GM23338 (cell line): ENCODE data around the gene TMEM119. TPM values are rescaled to one million over a fixed set of nuclear protein-coding genes. Genes with fewer than 3 reads are reported as not detected.

Experiments
- ATAC-seq: fragments of 200-7000 bp; cut with Tn5 transposase; 3 replicates; pipeline ENCODE4 v1.9.1; 2020
- DNase-seq: peaks from one replicate; pipeline ENCODE4 v3.0.0-alpha.2; 2015; ENCODE audit warnings: low spot score
- H2AFZ ChIP-seq: fragments of 200-600 bp; sonication (generic); 2 replicates; pipeline ENCODE4 v1.8.0; 2016; ENCODE audit warnings: antibody characterized with exemption, mild to moderate bottlenecking, moderate library complexity
- H3F3A ChIP-seq: fragments of 200-600 bp; sonication (generic); replicated peaks from 2 replicates; pipeline ENCODE4 v1.8.0; 2017; ENCODE audit warnings: antibody characterized with exemption, mixed run types, low read depth
- H3K27ac ChIP-seq: fragments of 200-600 bp; sonication (generic); 2 replicates; pipeline ENCODE4 v1.6.1; 2016; ENCODE audit warnings: low read depth
- H3K27me3 ChIP-seq: fragments of 200-600 bp; sonication (generic); 2 replicates; pipeline ENCODE4 v1.8.0; 2016; ENCODE audit warnings: mild to moderate bottlenecking, mixed run types, moderate library complexity; ENCODE audit not compliant: insufficient read depth
- H3K36me3 ChIP-seq: fragments of 200-600 bp; sonication (generic); 2 replicates; pipeline ENCODE4 v1.8.0; 2016; ENCODE audit warnings: mild to moderate bottlenecking; ENCODE audit not compliant: insufficient read depth
- H3K4me1 ChIP-seq: fragments of 200-600 bp; sonication (generic); 2 replicates; pipeline ENCODE4 v1.8.0; 2016; ENCODE audit warnings: mild to moderate bottlenecking, moderate library complexity; ENCODE audit not compliant: insufficient read depth
- H3K4me2 ChIP-seq: fragments of 200-600 bp; sonication (generic); 2 replicates; pipeline ENCODE4 v1.7.1; 2017; ENCODE audit warnings: mixed run types
- H3K4me3 ChIP-seq: fragments of 200-600 bp; sonication (generic); 2 replicates; pipeline ENCODE4 v1.6.1; 2016; ENCODE audit warnings: mixed run types
- H3K79me2 ChIP-seq: fragments of 200-600 bp; sonication (generic); replicated peaks from 2 replicates; pipeline ENCODE4 v1.8.0; 2017; ENCODE audit warnings: mild to moderate bottlenecking; ENCODE audit not compliant: insufficient read depth
- H3K9me2 ChIP-seq: fragments of 200-600 bp; sonication (generic); 2 replicates; pipeline ENCODE4 v1.8.0; 2017; ENCODE audit not compliant: insufficient read depth
- H4K20me1 ChIP-seq: fragments of 200-600 bp; sonication (generic); replicated peaks from 2 replicates; pipeline ENCODE4 v1.8.0; 2017; ENCODE audit warnings: mild to moderate bottlenecking; ENCODE audit not compliant: insufficient read depth
- H3K27ac Mint-ChIP-seq: 2 replicates; pipeline ENCODE4 v1.8.0; 2020; ENCODE audit warnings: inconsistent platforms, mild to moderate bottlenecking, moderate library complexity, mixed read lengths
- H3K27me3 Mint-ChIP-seq: 3 replicates; pipeline ENCODE4 v1.8.0; 2022; ENCODE audit warnings: low read depth, mild to moderate bottlenecking, moderate library complexity, mixed read lengths, inconsistent platforms; ENCODE audit not compliant: insufficient read depth, poor library complexity
- H3K36me3 Mint-ChIP-seq: 3 replicates; pipeline ENCODE4 v1.8.0; 2021; ENCODE audit warnings: low read depth, mild to moderate bottlenecking, inconsistent platforms, moderate library complexity, mixed read lengths
- H3K4me1 Mint-ChIP-seq: 3 replicates; pipeline ENCODE4 v1.8.0; 2020; ENCODE audit warnings: mild to moderate bottlenecking, inconsistent platforms, mixed read lengths
- H3K4me3 Mint-ChIP-seq: 3 replicates; pipeline ENCODE4 v1.8.0; 2021; ENCODE audit warnings: moderate library complexity, mild to moderate bottlenecking, inconsistent platforms, mixed read lengths
- H3K9me3 Mint-ChIP-seq: 3 replicates; pipeline ENCODE4 v1.8.0; 2020; ENCODE audit warnings: moderate library complexity, mild to moderate bottlenecking, inconsistent platforms, mixed read lengths
- CREB1 ChIP-seq: fragments of 250-450 bp; sonication (Bioruptor Pico); IDR thresholded peaks from 2 replicates; pipeline ENCODE4 v1.5.0; 2020; ENCODE audit warnings: low read depth, mild to moderate bottlenecking, moderate library complexity
- CTCF ChIP-seq, 2 experiments: fragments of 200-600 bp in 1 of 2; sonication (generic) in 1 of 2; conservative IDR thresholded peaks; 2 replicates each; pipeline versions ENCODE4 v1.5.1 to v1.6.1; 2016 to 2017; ENCODE audit warnings: antibody characterized with exemption in 2 of 2, low read depth in 2 of 2, mild to moderate bottlenecking in 2 of 2, moderate library complexity in 1 of 2
- EZH2phosphoT487 ChIP-seq: fragments of 200-600 bp; sonication (generic); IDR thresholded peaks from one replicate; pipeline ENCODE4 v1.8.1; 2018; ENCODE audit warnings: antibody characterized with exemption; ENCODE audit not compliant: unreplicated experiment
- JUNB ChIP-seq: IDR thresholded peaks from one replicate; pipeline ENCODE4 v1.6.1; 2016; ENCODE audit warnings: antibody characterized with exemption; ENCODE audit not compliant: unreplicated experiment
- POLR2AphosphoS5 ChIP-seq: IDR thresholded peaks from 2 replicates; pipeline ENCODE4 v1.6.1; 2016; ENCODE audit warnings: antibody characterized with exemption, low read depth
- REST ChIP-seq: IDR thresholded peaks from one replicate; pipeline ENCODE4 v1.6.1; 2018; ENCODE audit warnings: antibody characterized with exemption; ENCODE audit not compliant: unreplicated experiment
- STAT1 ChIP-seq: IDR thresholded peaks from one replicate; pipeline ENCODE4 v1.6.1; 2016; ENCODE audit warnings: antibody characterized with exemption; ENCODE audit not compliant: unreplicated experiment
- ZNF114 ChIP-seq: fragments of 250-450 bp; sonication (Bioruptor Pico); IDR thresholded peaks from 2 replicates; pipeline ENCODE4 v1.5.0; 2020; ENCODE audit warnings: mild to moderate bottlenecking, moderate library complexity
- ZNF331 ChIP-seq: fragments of 250-450 bp; sonication (Bioruptor Pico); IDR thresholded peaks from 2 replicates; pipeline ENCODE4 v1.5.0; 2020; ENCODE audit warnings: low read depth, mild to moderate bottlenecking, moderate library complexity
- polyA plus RNA-seq: library from polyadenylated mRNA; unstranded; fragments of >200 nt; fragmentation: Nextera tagmentation; extraction: Ambion mirVana; gene quantifications from 2 replicates; pipeline ENCODE4 v1.2.1, GENCODE V29; 2016
- total RNA-seq: library from RNA; depleted of rRNA; stranded (reverse); fragments of >200 nt; shearing (Covaris generic); gene quantifications from 2 replicates; pipeline ENCODE4 v1.2.3, GENCODE V29; 2014

The TMEM119 gene
- total and polyA plus RNA-seq, 2 experiments from 2014 or later: 0.06 to 0.07 TPM

DNA sequence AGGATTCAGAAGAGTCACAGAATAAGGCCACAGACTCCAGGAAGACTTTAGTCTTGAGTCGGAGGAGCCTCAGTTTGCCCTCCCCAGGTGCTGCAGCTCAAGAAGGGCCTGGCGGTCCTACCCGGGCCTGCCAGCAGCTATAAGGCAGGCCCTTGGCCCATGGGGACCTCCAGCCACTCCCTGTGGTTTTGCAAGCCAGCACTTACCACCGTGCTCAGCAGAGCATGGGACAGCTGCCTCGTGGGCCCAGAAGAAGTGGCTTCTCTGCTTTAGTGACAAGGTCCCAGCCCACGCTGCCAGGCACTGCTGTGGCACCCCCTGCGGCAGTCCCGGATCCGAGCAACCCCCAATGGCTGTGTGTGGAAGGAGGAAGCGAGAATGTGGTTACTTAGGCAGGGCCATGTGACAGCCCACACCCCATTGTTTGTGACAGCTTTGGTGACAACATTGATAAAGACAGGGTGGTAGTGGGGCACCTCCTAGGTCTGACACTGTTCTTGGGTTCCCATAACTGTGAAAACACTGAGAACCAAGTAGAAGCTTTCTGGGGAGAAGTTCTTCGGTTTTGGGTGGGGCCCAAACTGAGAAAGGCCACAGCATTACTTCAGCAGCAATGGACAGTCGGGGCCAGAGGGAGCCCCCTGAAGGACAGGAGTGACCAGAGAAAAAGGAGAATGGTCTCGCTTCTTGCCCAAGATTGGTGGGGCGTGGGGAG, 35.8 kb upstream of the TMEM119 start, which contains the start of gene SELPLG (continued):
- TF ChIP-seq CTCF (conservative IDR thresholded peaks at IDR 0.05; ENCODE audit: low read depth in 2 of 2) (no peak), EZH2phosphoT487 (no peak), CREB1 (no peak), ZNF114 (no peak), STAT1 (no peak), ZNF331 (no peak), JUNB (no peak), POLR2AphosphoS5 (no peak), REST (no peak)

DNA sequence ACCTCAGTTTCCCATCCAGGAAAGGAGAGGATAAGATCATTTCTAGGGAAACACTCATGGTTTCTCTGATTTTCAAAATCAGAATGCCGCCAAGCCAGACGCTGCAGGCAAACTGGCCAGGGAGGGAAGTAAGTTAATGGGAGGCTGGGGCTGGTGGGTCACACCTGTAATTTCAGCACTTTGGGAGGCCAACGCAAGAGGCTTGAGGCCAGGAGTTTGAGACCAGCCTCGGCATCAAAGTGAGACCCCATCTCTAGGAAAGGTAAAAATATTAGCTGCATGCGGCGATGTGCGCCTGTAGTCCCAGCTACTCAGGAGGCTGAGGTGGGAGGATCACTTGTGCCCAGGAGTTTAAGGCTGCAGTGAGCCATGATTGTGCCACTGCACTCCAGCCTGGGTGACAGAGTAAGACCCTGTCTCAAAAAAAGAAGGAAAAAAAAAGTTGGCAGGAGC, 35.2 kb upstream of the TMEM119 start:
- peaks cover 46% of the 10 kb centered on the region for H3K4me1 Mint-ChIP-seq
- no peak overlapping the region for H2AFZ ChIP-seq
- no peaks in the 10 kb centered on the region for H4K20me1 ChIP-seq
- no peak overlapping the region for H3K27ac Mint-ChIP-seq
- H3F3A ChIP-seq: no peaks in the 10 kb centered on the region
- H3K27me3 ChIP-seq: no peaks in the 10 kb centered on the region
- H3K4me3 Mint-ChIP-seq: no peak overlapping the region
- H3K79me2 ChIP-seq: no peaks in the 10 kb centered on the region
- DNase-seq (no peak), ATAC-seq (no peak)
- H3K27me3 Mint-ChIP-seq: peaks cover 10% of the 10 kb centered on the region
- H3K36me3 ChIP-seq: no peaks in the 10 kb centered on the region
- H3K4me3 ChIP-seq: no peak overlapping the region
- H3K27ac ChIP-seq: no peak overlapping the region
- H3K4me2 ChIP-seq: no peak overlapping the region
- H3K36me3 Mint-ChIP-seq: no peaks in the 10 kb centered on the region
- no peaks in the 10 kb centered on the region for H3K9me2 ChIP-seq
- peaks cover 36% of the 10 kb centered on the region for H3K4me1 ChIP-seq
- H3K9me3 Mint-ChIP-seq: no peaks in the 10 kb centered on the region
- TF ChIP-seq REST (no peak), EZH2phosphoT487 (no peak), ZNF331 (no peak), CTCF (conservative IDR thresholded peaks at IDR 0.05; ENCODE audit: low read depth in 2 of 2) (no peak), STAT1 (no peak)
